Cardiac muscle cell (in vitro differentiated cells and primary cell): ENCODE results near the gene STK10. TPM values are rescaled to one million over a fixed set of nuclear protein-coding genes. Genes with fewer than 3 reads are reported as not detected.

Source experiments
- DNase-seq, 2 donors: peaks; one replicate each; pipeline versions ENCODE4 v3.0.0 to v3.0.0-alpha.2; 2010 to 2017; ENCODE audit warnings: low read depth in 1 of 2, low spot score in 1 of 2
- H3K27ac ChIP-seq: fragments of 200-600 bp; sonication (generic); 2 replicates; pipeline ENCODE4 v1.5.1; 2016
- H3K27me3 ChIP-seq: fragments of 200-600 bp; sonication (generic); 2 replicates; pipeline ENCODE4 v1.6.0; 2016; ENCODE audit warnings: control low read depth
- H3K36me3 ChIP-seq: fragments of 200-600 bp; sonication (generic); 2 replicates; pipeline ENCODE4 v1.5.1; 2016; ENCODE audit warnings: control low read depth
- H3K4me1 ChIP-seq: fragments of 200-600 bp; sonication (generic); 2 replicates; pipeline ENCODE4 v1.8.1; 2017; ENCODE audit warnings: low read depth, mild to moderate bottlenecking, mixed run types
- H3K4me3 ChIP-seq: fragments of 200-600 bp; sonication (generic); 2 replicates; pipeline ENCODE4 v1.5.1; 2016; ENCODE audit warnings: mild to moderate bottlenecking
- H3K9me3 ChIP-seq: fragments of 200-600 bp; sonication (generic); 2 replicates; pipeline ENCODE4 v1.5.1; 2017; ENCODE audit warnings: low read depth, mild to moderate bottlenecking, control low read depth
- polyA plus RNA-seq: library from polyadenylated mRNA; unstranded; fragments of >200 nt; fragmentation: Nextera tagmentation; extraction: Ambion mirVana; gene quantifications from 2 replicates; pipeline ENCODE4 v1.2.1, GENCODE V29; 2016
- total RNA-seq: library from RNA; depleted of rRNA; stranded (reverse); fragments of >200 nt; gene quantifications from 2 replicates; pipeline ENCODE4 v1.2.3, GENCODE V29; 2016
- TF ChIP-seq, protein P1 (sequence below): IDR thresholded peaks from 2 replicates; pipeline ENCODE4 v1.5.1; 2012; ENCODE audit warnings: low read depth, mild to moderate bottlenecking, low read length

STK10 gene
- total and polyA plus RNA-seq, 2 experiments from 2014 or later = 10.8 to 16.4 TPM

DNA sequence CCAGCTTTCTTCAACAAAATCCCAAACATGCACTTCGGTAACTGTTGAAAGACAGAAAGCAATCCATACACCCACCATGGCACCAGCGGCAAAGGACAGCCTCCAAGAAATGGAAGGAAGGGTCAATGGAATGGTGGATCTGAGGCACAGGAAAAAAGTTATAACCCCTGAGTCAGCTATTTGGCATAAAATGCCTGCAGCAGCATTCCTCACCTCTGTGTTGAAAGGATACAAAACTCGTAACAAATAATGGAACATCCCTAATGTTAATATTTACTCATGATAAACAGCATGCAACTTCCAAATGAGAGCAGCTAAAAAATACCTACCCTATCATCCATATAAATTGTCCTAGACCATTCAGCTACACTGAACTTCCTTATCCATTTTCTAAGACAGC is 191.0 kb downstream of the STK10 start:
- Histone ChIP-seq H3K4me3 (no peak overlapping the region), H3K27ac (no peak overlapping the region), H3K27me3 (no peaks in the 10 kb centered on the region), H3K9me3 (no peaks in the 10 kb centered on the region), H3K4me1 (peaks cover 24% of the 10 kb centered on the region), H3K36me3 (no peaks in the 10 kb centered on the region)
- TF ChIP-seq, protein P1, sequence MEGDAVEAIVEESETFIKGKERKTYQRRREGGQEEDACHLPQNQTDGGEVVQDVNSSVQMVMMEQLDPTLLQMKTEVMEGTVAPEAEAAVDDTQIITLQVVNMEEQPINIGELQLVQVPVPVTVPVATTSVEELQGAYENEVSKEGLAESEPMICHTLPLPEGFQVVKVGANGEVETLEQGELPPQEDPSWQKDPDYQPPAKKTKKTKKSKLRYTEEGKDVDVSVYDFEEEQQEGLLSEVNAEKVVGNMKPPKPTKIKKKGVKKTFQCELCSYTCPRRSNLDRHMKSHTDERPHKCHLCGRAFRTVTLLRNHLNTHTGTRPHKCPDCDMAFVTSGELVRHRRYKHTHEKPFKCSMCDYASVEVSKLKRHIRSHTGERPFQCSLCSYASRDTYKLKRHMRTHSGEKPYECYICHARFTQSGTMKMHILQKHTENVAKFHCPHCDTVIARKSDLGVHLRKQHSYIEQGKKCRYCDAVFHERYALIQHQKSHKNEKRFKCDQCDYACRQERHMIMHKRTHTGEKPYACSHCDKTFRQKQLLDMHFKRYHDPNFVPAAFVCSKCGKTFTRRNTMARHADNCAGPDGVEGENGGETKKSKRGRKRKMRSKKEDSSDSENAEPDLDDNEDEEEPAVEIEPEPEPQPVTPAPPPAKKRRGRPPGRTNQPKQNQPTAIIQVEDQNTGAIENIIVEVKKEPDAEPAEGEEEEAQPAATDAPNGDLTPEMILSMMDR = no peak
- no peak for DNase-seq

DNA sequence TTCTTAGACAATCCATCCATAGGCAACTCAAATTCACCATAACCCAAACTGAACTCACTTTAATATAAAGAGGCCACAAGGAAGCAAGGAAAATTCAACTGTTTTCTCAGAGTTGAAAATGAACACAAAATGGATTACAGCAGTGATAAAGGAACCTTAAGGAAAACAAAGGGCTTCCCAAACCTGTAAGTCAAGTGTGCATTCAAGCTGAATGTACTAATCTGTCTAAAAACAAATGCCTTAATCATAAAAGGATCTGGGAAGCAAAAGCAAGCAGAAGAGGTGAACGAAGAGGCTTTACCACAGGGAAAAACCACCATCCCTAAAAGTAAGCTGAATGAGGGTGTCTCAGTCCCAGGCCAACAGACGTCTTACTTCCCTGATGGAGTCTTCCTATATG is 195.2 kb downstream of the STK10 start:
- Histone ChIP-seq H3K4me3 (no peak overlapping the region), H3K4me1 (no peaks in the 10 kb centered on the region), H3K9me3 (no peaks in the 10 kb centered on the region), H3K36me3 (peaks cover 3% of the 10 kb centered on the region), H3K27ac (no peak overlapping the region), H3K27me3 (no peaks in the 10 kb centered on the region)
- TF ChIP-seq, protein P1 = no peak
- DNase-seq = no peak

DNA sequence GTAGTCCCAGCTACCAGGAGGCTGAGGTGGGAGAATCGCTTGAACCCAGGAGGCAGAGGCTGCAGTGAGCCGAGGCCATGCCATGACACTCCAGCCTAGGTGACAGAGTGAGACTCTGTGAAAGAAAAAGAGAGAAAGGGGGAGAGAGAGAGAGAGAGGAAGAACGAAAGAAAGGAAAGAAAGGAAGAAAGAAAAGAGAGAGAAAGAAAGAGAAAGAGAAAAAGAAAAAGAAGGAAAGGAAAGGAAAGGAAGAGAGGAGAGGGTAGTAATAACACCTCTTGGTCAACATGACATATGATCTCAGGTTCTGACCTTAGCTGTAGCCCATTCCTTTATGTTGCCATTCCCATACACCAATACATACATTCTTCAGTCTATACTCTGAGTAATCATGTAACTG is 195.7 kb downstream of the STK10 start:
- TF ChIP-seq, protein P1 = no peak
- DNase-seq = no peak
- H3K27ac ChIP-seq = no peak overlapping the region
- H3K36me3 ChIP-seq = peaks cover 3% of the 10 kb centered on the region
- no peaks in the 10 kb centered on the region for H3K27me3 ChIP-seq
- no peaks in the 10 kb centered on the region for H3K4me1 ChIP-seq
- H3K4me3 ChIP-seq = no peak overlapping the region
- H3K9me3 ChIP-seq = no peaks in the 10 kb centered on the region

Other genes starting within 250 kb of the STK10 start
- gene FBXW11, start 181.6 kb downstream of the STK10 start, total RNA-seq = 78.9 and 98.0 TPM in 2 replicates
- gene FBXW11, start 181.6 kb downstream of the STK10 start, polyA plus RNA-seq = 59.0 and 82.3 TPM in 2 replicates
- gene EFCAB9, start 5.9 kb upstream of the STK10 start, total RNA-seq = not detected in 2 replicates
- not detected in 2 replicates for gene EFCAB9, start 5.9 kb upstream of the STK10 start, polyA plus RNA-seq
- gene UBTD2, start 95.5 kb upstream of the STK10 start, total RNA-seq = 23.9 and 29.8 TPM in 2 replicates
- gene UBTD2, start 95.5 kb upstream of the STK10 start, polyA plus RNA-seq = 26.2 and 28.4 TPM in 2 replicates